ENCODE results near the gene TSPAN16. TPM values are rescaled to one million over a fixed set of nuclear protein-coding genes. Genes with fewer than 3 reads are reported as not detected.

Gene TSPAN16
- total RNA-seq, 1 experiment from 2014 or later, result not detected

GRCh38 chr19:11254666-11255065, 41.3 kb upstream of the TSPAN16 start:
- Mint-ChIP-seq H3K4me1 (0 out of 2 replicates have a peak, but pooled peaks cover 2% of the 10 kb centered on the region), H3K9me3 (no peaks in the 10 kb centered on the region), H3K27ac (no peak overlapping the region), H3K4me3 (no peak overlapping the region), H3K27me3 (ENCODE audit: low read depth) (no peaks in the 10 kb centered on the region), H3K36me3 (peaks cover 8% of the 10 kb centered on the region)
- DNase-seq (ENCODE audit: low spot score) (no peak), ATAC-seq (no peak)
- TF ChIP-seq ZNF532 (CRISPR knock-in tag; IDR thresholded peaks at IDR 0.05; ENCODE audit: borderline replicate concordance), result no peak
- TF ChIP-seq E2F1 (CRISPR knock-in tag; IDR thresholded peaks at IDR 0.05), result no peak
- TF ChIP-seq MYBL2 (CRISPR knock-in tag; IDR thresholded peaks at IDR 0.05), result no peak
- TF ChIP-seq SP1 (CRISPR knock-in tag; conservative IDR thresholded peaks at IDR 0.05), result no peak
- no peak for TF ChIP-seq ZNF121 (CRISPR knock-in tag; IDR thresholded peaks at IDR 0.05)
- TF ChIP-seq ERG (CRISPR knock-in tag; IDR thresholded peaks at IDR 0.05), result no peak
- TF ChIP-seq SOX15 (CRISPR knock-in tag; IDR thresholded peaks at IDR 0.05), result no peak
- no peak for TF ChIP-seq CREM (CRISPR knock-in tag; IDR thresholded peaks at IDR 0.05)
- no peak for TF ChIP-seq ZNF219 (CRISPR knock-in tag; IDR thresholded peaks at IDR 0.05; ENCODE audit: borderline replicate concordance)
- TF ChIP-seq ESRRA (CRISPR knock-in tag; IDR thresholded peaks at IDR 0.05; ENCODE audit: borderline replicate concordance), result no peak
- TF ChIP-seq NR1H2 (CRISPR knock-in tag; IDR thresholded peaks at IDR 0.05), result no peak
- TF ChIP-seq HMGA2 (CRISPR knock-in tag; IDR thresholded peaks at IDR 0.05), result no peak
- TF ChIP-seq ZBTB21 (CRISPR knock-in tag; IDR thresholded peaks at IDR 0.05; ENCODE audit: borderline replicate concordance), result no peak
- no peak for TF ChIP-seq ZNF138 (CRISPR knock-in tag; conservative IDR thresholded peaks at IDR 0.05)
- no peak for TF ChIP-seq FOXP4 (CRISPR knock-in tag; IDR thresholded peaks at IDR 0.05)
- no peak for TF ChIP-seq TEAD1 (CRISPR knock-in tag; IDR thresholded peaks at IDR 0.05)
- no peak for TF ChIP-seq ATF3 (CRISPR knock-in tag; conservative IDR thresholded peaks at IDR 0.05)
- POLR2A ChIA-PET, result interaction anchor here (0.7 kb wide), 1 partner anchor 30 kb away, joined by 4 read pairs; no protein-coding TSS in a partner anchor
- CTCF ChIA-PET, result interaction anchor here (0.6 to 2.7 kb wide), 6 partner anchors 10 to 165 kb away, joined by 3 to 9 read pairs (median 6); partner anchors contain the start of gene RGL3

- no peak overlapping the region for H3K4me3 Mint-ChIP-seq
- no peak overlapping the region for H3K27ac Mint-ChIP-seq
- no peaks in the 10 kb centered on the region for H3K9me3 Mint-ChIP-seq
- H3K27me3 Mint-ChIP-seq (ENCODE audit: low read depth), result no peaks in the 10 kb centered on the region
- H3K36me3 Mint-ChIP-seq, result peaks cover 2% of the 10 kb centered on the region; the same call in 1 of the 2 replicates
- ATAC-seq (peak; percentile 30; the same call in 1 of the 2 replicates), DNase-seq (ENCODE audit: low spot score) (no peak)
- H3K4me1 Mint-ChIP-seq, result peaks cover 6% of the 10 kb centered on the region
- POLR2A ChIA-PET, result interaction anchor here (1.2 kb wide), 1 partner anchor 11 kb away, joined by 3 read pairs; no protein-coding TSS in a partner anchor
- CTCF ChIA-PET, result interaction anchor here (0.8 to 2.7 kb wide), 7 partner anchors 13 to 226 kb away, joined by 3 to 9 read pairs (median 4); partner anchors contain the start of gene PRKCSH
- TF ChIP-seq AFF4 (CRISPR knock-in tag; IDR thresholded peaks at IDR 0.05; ENCODE audit: borderline replicate concordance), result no peak
- no peak for TF ChIP-seq GRHL2 (CRISPR knock-in tag; IDR thresholded peaks at IDR 0.05; ENCODE audit: insufficient replicate concordance, severe bottlenecking)
- TF ChIP-seq ELF4 (CRISPR knock-in tag; IDR thresholded peaks at IDR 0.05; ENCODE audit: low read depth), result no peak
Observed at GRCh38 chr19:11256189-11256588, 39.8 kb upstream of the TSPAN16 start.

Measured in WTC11 (cell line).